DMS153 (cell line): ENCODE measurements around the gene PTGR1.

ENCODE experiments used
- DNase-seq: peaks from one replicate; lab custom pipeline; 2025; lab: John Stamatoyannopoulos, UW

Gene PTGR1

GRCh38 chr9:111542497-111543254 is 56.8 kb downstream of the PTGR1 start:
- DNase-seq = no peak

GRCh38 chr9:111533099-111533790 is 66.2 kb downstream of the PTGR1 start:
- DNase-seq = no peak

- no peak for DNase-seq
Observed at GRCh38 chr9:111531716-111532115, 67.7 kb downstream of the PTGR1 start.

- DNase-seq = no peak
Observed at GRCh38 chr9:111529787-111530186, 69.7 kb downstream of the PTGR1 start.

GRCh38 chr9:111527347-111527746 is 72.1 kb downstream of the PTGR1 start:
- DNase-seq = no peak

- DNase-seq = peak; percentile 82
Observed at GRCh38 chr9:111525056-111525977, 74.1 kb downstream of the PTGR1 start, which contains the start of gene ZNF483. Gene ZNF483 (plus strand): TSS chr9:111525179. CDS start chr9:111527396, 2,217 bp downstream.

- DNase-seq = no peak
Observed at GRCh38 chr9:111524731-111525055, 74.8 kb downstream of the PTGR1 start.

- no peak for DNase-seq
Observed at GRCh38 chr9:111516061-111516465, 83.4 kb downstream of the PTGR1 start.

- DNase-seq = no peak
Observed at GRCh38 chr9:111514967-111515366, 84.5 kb downstream of the PTGR1 start.
